Neuron (in vitro differentiated cells): ENCODE results near the gene NOM1.
"Not testable (repeated sequence)": the region's sequence is repeated elsewhere in the genome, so short reads cannot be mapped to it uniquely, and the experiment has no call there.

Experiments
- H2AFZ ChIP-seq: one replicate; pipeline ENCODE4 v1.6.1; 2013; ENCODE audit warnings: low read depth, mild to moderate bottlenecking, inconsistent platforms, low read length, moderate library complexity
- H3K27me3 ChIP-seq: one replicate; pipeline ENCODE4 v1.6.1; 2013; ENCODE audit warnings: low read length; ENCODE audit not compliant: insufficient read depth
- H3K36me3 ChIP-seq: one replicate; pipeline ENCODE4 v1.6.1; 2013; ENCODE audit warnings: low read length; ENCODE audit not compliant: insufficient read depth
- H3K4me1 ChIP-seq: one replicate; pipeline ENCODE4 v1.6.1; 2013; ENCODE audit warnings: low read length; ENCODE audit not compliant: insufficient read depth
- H3K4me3 ChIP-seq: 2 replicates; pipeline ENCODE4 v1.5.1; 2013; ENCODE audit warnings: mild to moderate bottlenecking, low read length, moderate library complexity
- H3K9me3 ChIP-seq: one replicate; pipeline ENCODE4 v1.6.1; 2013; ENCODE audit warnings: low read length

NOM1 gene

DNA sequence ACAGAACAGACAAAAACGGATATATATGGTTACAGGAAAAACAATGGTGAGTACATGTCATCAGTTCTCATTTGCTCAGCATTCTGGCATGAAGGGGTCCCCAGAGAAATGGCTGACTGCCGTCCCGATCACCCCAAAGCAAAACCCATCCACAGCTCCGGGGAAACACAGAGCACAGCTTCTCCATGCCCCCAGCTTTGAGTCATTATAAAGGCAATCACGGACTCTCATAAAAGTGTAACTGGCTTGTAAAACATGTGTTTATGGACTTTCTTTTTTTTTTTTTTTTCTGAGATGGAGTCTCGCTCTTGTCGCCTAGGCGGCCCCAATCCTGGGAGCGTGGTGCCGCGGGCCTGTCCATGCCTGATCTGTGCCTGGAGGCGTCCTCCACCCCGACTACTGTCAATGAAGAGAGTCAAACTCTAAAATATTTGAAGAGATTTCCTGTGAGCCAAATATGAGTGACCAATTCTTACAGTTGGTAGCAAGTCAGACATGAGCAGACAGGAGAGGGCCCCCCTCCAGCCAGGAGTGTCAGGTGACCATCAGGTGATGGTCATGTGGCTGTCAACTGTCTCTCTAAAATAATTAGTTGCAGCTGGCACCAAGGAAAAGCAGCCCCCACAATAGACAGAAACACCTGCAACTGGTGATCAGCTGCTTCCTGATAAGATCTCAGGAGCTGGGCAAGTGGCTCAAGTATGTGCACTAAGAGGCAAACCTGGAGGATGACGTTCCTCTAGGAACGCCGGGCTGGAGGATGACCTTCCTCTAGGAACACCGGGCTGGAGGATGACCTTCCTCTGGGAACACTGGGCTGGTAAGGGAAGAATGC lies 21.7 kb upstream of the NOM1 start:
- H3K9me3 ChIP-seq, result no peaks in the 10 kb centered on the region
- no peaks in the 10 kb centered on the region for H3K4me1 ChIP-seq
- H3K4me3 ChIP-seq, result no peak overlapping the region
- no peaks in the 10 kb centered on the region for H3K36me3 ChIP-seq
- H3K27me3 ChIP-seq, result peaks cover 2% of the 10 kb centered on the region
- no peak overlapping the region for H2AFZ ChIP-seq

DNA sequence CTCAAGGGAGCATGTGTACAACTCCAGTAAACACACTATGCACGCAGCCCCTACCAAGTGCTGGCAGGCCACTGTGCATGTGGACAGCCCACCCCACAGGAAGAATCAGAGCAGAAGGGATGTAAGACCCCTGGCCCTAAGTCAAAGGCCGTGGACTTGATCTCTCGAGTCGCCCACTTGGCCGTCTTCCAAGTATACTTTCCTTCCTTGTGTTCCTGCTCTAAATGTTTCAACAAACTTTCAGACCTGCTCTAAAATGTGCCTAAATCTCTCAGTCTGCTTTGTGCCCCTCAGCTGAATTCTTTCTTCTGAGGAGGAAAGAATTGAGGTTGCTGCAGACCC lies 21.1 kb upstream of the NOM1 start:
- Histone ChIP-seq H3K36me3 (no peaks in the 10 kb centered on the region), H2AFZ (no peak overlapping the region), H3K27me3 (peaks cover 2% of the 10 kb centered on the region), H3K9me3 (no peaks in the 10 kb centered on the region), H3K4me1 (no peaks in the 10 kb centered on the region), H3K4me3 (no peak overlapping the region)

DNA sequence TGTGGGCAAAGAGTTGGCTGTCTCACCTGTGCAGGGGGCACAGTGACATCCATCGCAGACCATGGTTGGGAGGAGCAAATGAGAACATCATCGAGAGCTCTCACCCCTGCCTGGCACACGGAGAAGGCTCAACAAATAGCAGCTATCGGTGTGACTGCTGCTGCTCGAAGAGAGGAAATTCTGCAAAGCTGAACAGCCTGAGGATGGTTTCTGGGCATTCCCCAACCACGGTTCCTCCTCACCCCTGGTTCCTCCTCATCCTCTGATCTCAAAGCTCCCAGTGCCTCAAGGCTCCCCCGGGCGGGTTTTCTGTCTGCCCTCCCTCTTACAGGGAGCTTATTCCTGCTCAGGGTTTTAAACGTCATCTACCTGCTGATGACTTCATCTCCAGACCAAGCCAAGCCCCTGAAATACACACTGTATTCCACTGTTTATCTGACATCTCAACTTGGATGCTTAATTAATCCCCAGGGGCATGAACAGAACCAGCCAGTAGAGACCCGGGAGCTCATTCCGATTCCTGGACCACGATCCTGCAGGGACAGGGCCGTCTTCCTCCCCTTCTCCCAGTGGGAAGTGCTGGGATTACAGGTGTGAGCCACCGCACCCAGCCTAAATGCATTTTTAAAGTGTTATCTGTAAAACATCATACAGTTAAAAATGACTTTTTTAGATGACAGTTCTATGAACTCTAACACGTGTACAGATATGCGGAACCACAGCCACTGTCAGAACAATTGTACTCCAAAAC lies 19.5 kb upstream of the NOM1 start:
- Histone ChIP-seq H3K27me3 (peaks cover 2% of the 10 kb centered on the region), H3K36me3 (no peaks in the 10 kb centered on the region), H3K9me3 (no peaks in the 10 kb centered on the region), H2AFZ (no peak overlapping the region), H3K4me3 (no peak overlapping the region), H3K4me1 (no peaks in the 10 kb centered on the region)

DNA sequence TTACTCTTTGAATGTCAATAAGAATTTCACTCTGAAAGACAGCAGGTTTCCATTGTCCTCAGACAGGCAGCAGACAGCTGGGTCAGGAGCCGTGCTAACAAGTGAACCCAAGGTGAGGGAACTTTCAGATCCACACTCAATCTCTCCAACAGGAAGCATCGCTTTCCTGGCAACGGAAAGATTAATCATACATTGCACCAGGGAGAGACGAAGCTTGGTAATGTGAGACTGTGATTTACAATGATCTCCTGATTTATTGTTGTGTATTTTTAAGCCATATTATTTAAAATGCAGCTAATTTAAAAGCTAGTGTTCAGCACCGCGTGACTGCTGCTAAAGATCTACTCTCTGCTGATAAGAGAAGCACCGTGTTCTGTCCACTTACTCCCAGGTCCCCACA lies 17.5 kb upstream of the NOM1 start:
- Histone ChIP-seq H3K4me3 (no peak overlapping the region), H3K27me3 (peaks cover 2% of the 10 kb centered on the region), H3K36me3 (no peaks in the 10 kb centered on the region), H3K9me3 (no peaks in the 10 kb centered on the region), H3K4me1 (no peaks in the 10 kb centered on the region), H2AFZ (no peak overlapping the region)

DNA sequence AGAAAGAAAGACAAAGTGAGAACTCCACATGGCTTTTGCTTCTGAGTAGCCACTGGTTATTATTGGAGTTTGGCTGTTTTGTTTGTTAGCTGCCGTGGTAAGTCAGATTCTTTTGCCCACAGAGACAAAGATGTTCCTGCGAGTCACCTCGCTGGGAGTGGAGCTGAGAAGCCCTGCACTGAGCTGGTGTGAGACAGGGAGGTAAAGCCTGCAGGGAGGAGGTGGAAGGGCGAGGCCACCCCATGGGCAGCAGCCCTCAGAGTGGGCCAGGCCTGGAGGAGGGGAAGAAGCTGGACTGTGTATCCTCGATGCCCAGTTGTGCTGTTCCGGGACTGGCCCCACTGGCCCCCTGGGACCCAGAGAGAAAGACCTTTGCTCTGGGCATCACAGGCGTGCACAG lies 14.3 kb upstream of the NOM1 start:
- Histone ChIP-seq H3K4me3 (no peak overlapping the region), H3K9me3 (no peaks in the 10 kb centered on the region), H2AFZ (no peak overlapping the region), H3K27me3 (peaks cover 2% of the 10 kb centered on the region), H3K36me3 (no peaks in the 10 kb centered on the region), H3K4me1 (no peaks in the 10 kb centered on the region)

DNA sequence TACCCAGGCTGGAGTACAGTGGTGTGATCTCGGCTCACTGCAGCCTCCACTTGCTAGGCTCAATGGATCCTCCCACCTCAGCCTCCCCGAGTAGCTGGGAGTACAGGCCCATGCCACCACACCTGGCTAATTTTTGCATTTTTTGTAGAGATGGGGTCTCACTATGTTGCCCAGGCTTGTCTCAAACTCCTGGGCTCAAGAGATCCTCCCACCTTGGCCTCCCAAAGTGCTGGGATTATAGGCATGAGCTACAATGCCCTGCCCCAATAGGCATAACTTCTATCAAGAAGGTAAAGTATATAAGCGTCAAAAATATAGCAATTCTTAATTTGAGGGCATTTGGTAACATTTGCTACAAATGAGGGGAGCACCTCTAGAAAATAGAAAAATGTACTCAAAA lies 12.7 kb upstream of the NOM1 start:
- not testable (repeated sequence) for H3K36me3 ChIP-seq, H3K4me3 ChIP-seq, H3K4me1 ChIP-seq, H3K9me3 ChIP-seq, H3K27me3 ChIP-seq, H2AFZ ChIP-seq

DNA sequence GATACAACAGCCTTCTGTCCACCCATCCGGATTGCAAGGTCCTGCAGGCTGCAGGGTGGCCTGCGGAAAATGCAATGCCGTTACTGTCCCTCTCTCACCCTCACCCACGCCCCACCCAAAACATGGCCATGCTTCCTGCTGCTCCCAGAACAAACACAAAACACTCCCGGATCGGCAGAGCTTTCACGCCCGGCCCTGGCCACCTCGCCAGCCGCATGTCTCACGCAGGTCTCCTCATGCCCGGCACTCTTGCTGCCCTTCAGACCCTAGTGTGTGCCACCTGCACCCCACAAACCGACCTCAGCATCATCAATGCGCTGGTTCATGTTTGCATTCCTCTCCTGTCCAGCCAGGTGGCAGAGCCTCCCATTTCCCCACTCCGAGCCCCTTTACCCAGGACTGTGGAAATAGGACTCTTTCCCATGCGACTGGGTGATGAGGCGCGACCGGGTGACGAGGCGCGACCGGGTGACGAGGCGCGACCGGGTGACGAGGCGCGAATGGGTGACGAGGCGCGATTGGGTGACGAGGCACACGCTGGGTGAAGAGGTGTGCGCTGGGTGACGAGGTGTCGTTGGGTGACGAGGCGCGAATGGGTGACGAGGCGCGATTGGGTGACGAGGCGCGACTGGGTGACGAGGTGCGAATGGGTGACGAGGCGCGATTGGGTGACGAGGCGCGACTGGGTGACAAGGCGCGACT lies 8.9 kb upstream of the NOM1 start:
- Histone ChIP-seq H3K4me3 (no peak overlapping the region), H2AFZ (no peak overlapping the region), H3K9me3 (peaks cover 7% of the 10 kb centered on the region), H3K4me1 (no peaks in the 10 kb centered on the region), H3K36me3 (no peaks in the 10 kb centered on the region), H3K27me3 (peaks cover 8% of the 10 kb centered on the region)

DNA sequence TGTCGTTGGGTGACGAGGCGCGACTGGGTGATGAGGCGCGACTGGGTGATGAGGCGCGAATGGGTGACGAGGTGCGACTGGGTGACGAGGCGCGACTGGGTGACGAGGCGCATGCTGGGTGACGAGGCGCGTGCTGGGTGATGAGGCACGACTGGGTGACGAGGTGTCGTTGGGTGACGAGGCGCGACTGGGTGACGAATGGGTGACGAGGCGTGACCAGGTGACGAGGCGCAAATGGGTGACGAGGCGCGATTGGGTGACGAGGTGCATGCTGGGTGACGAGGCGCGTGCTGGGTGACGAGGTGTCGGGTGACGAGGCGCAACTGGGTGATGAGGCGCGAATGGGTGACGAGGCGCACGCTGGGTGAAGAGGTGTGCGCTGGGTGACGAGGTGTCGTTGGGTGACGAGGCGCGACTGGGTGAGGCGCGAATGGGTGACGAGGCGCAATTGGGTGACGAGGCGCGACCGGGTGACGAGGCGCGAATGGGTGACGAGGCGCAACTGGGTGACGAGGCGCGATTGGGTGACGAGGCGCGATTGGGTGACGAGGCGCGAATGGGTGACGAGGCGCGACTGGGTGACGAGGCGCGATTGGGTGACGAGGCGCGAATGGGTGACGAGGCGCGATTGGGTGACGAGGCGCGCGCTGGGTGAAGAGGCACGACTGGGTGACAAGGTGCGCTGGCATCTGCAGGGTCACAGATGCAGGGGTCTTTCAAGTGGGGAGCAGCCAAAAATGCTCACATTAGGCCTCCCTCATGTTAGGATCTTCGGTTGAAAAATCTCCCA lies 7.9 kb upstream of the NOM1 start:
- no peak overlapping the region for H2AFZ ChIP-seq
- H3K9me3 ChIP-seq, result peaks cover 7% of the 10 kb centered on the region
- peaks cover 8% of the 10 kb centered on the region for H3K27me3 ChIP-seq
- no peaks in the 10 kb centered on the region for H3K36me3 ChIP-seq
- no peaks in the 10 kb centered on the region for H3K4me1 ChIP-seq
- no peak overlapping the region for H3K4me3 ChIP-seq

DNA sequence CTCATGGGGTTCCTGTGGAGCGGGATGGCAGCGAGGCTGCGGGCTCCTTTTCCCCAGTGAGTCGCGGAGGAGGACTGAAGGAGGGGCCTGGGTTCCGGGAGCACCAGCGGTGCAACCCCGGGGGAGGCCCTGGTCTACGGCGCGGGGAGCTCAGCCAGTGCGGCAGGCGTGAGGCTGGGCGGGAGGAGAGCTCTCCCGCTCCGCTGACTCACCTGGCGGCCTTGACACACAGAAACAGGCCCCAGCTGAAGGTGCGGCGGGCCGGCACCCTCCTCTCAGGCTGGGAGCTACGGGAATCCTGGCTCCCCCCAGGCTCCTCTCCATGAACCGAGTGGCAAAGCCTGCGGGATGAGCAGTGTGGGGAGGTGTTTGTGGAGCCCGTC lies 6.8 kb upstream of the NOM1 start:
- Histone ChIP-seq H3K4me1 (no peaks in the 10 kb centered on the region), H3K27me3 (peaks cover 8% of the 10 kb centered on the region), H2AFZ (no peak overlapping the region), H3K9me3 (peaks cover 7% of the 10 kb centered on the region), H3K4me3 (no peak overlapping the region), H3K36me3 (no peaks in the 10 kb centered on the region)

DNA sequence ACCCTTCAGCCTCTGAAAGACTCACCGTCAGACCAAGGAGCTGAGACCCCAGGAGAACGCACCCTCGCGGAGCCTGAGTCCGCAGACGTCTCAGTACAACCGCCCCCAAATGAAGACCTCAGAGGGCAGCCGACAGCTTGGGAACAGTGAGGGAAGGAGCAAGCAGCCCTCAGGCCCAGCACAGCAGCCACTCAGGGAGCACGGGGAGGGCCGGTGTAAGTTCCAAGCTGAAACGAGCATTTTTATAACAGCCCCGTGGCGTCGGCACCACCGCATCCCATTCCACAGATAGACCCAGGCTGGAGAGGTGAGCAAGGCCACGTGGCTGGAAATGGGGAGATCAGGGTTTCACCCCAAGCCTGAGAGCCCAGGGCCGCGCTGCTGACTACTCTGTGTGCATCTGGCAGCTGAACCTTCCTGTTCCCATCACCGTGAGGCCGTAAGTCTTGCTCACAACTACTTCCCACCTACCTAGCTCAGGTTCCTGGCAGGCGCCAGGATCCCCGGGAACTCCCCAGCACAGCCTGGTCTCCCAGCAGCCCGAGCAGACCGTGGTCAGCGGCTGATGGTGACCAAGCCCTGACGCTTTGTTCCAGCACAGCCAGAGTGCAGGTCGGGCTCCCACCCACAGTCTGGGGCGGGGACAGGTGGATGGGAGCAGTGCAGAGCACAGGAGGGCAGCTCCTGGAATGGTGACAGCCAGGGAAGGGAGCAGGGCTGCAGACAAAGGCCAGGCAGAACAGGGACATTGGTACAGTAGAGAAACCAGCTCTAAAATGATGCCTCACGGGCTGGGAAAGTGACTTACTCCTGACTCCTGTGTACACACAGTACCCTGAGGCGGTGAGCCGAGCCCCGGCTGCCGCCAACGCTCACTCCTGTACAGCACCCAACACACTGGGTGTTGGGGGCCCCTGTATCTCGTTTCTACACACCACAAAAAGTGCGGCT lies 6.1 kb upstream of the NOM1 start:
- Histone ChIP-seq H2AFZ (no peak overlapping the region), H3K4me1 (no peaks in the 10 kb centered on the region), H3K4me3 (no peak overlapping the region), H3K36me3 (no peaks in the 10 kb centered on the region), H3K9me3 (peaks cover 7% of the 10 kb centered on the region), H3K27me3 (peaks cover 8% of the 10 kb centered on the region)

DNA sequence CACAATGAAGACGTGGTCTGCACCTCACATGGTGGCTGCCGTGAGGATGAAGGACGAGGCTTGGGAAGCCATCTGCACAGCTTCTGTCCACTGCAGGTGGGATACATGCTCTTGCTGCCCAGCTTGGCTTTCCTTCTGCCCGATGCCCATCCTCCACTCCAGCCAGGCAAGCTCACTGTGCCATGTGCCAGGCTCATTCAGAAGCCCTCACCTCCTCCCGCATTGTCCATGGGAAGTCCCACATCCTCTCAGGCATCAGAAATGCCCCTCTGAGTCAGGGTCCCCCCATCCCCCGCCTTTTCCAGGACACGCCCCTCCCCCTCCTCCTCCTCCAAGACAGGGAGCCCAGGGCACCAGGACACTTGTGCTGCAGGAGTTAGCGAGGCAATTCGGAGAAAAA lies 4.6 kb upstream of the NOM1 start:
- Histone ChIP-seq H2AFZ (no peak overlapping the region), H3K4me3 (no peak overlapping the region), H3K36me3 (no peaks in the 10 kb centered on the region), H3K9me3 (peaks cover 7% of the 10 kb centered on the region), H3K4me1 (no peaks in the 10 kb centered on the region), H3K27me3 (peaks cover 8% of the 10 kb centered on the region)
